GM21619 (cell line): Measurements from ENCODE around the gene SDHB.

Experiments
- ATAC-seq: cut with Tn5 transposase; IDR thresholded peaks from one replicate; pipeline ENCODE4 v1.9.1; 2021; ENCODE audit not compliant: unreplicated experiment

SDHB gene

GRCh38 chr1:17046334-17046657 lies 7.5 kb downstream of the SDHB start:
- ATAC-seq: no peak

- ATAC-seq: no peak
Measured at GRCh38 chr1:17045634-17046333, 8.0 kb downstream of the SDHB start.

- no peak for ATAC-seq
Measured at GRCh38 chr1:17045150-17045549, 8.7 kb downstream of the SDHB start.

GRCh38 chr1:17043676-17044075 lies 10.2 kb downstream of the SDHB start:
- no peak for ATAC-seq

- ATAC-seq: no peak
Measured at GRCh38 chr1:17040135-17040534, 13.7 kb downstream of the SDHB start.

- ATAC-seq: no peak
Measured at GRCh38 chr1:17039522-17039921, 14.3 kb downstream of the SDHB start.

GRCh38 chr1:17033481-17033880 lies 20.4 kb downstream of the SDHB start:
- no peak for ATAC-seq

- ATAC-seq: no peak
Measured at GRCh38 chr1:17032741-17033140, 21.1 kb downstream of the SDHB start.

- no peak for ATAC-seq
Measured at GRCh38 chr1:17031436-17031835, 22.4 kb downstream of the SDHB start.

GRCh38 chr1:17030206-17030605 lies 23.6 kb downstream of the SDHB start:
- no peak for ATAC-seq

GRCh38 chr1:17028662-17029188 lies 25.1 kb downstream of the SDHB start:
- ATAC-seq: no peak

GRCh38 chr1:17027900-17028299 lies 25.9 kb downstream of the SDHB start:
- ATAC-seq: no peak

- no peak for ATAC-seq
Measured at GRCh38 chr1:17027403-17027802, 26.4 kb downstream of the SDHB start.

- no peak for ATAC-seq
Measured at GRCh38 chr1:17024721-17025120, 29.1 kb downstream of the SDHB start.

GRCh38 chr1:17023573-17023972 lies 30.3 kb downstream of the SDHB start:
- no peak for ATAC-seq

GRCh38 chr1:17023102-17023501 lies 30.7 kb downstream of the SDHB start:
- no peak for ATAC-seq

- no peak for ATAC-seq
Measured at GRCh38 chr1:17021896-17022295, 31.9 kb downstream of the SDHB start.

GRCh38 chr1:17020502-17020901 lies 33.3 kb downstream of the SDHB start:
- no peak for ATAC-seq

GRCh38 chr1:17018849-17019248 lies 35.0 kb downstream of the SDHB start:
- no peak for ATAC-seq

GRCh38 chr1:17017435-17017834 lies 36.4 kb downstream of the SDHB start:
- no peak for ATAC-seq

- ATAC-seq: no peak
Measured at GRCh38 chr1:17016317-17016661, 37.5 kb downstream of the SDHB start.

- no peak for ATAC-seq
Measured at GRCh38 chr1:17014671-17015567, 38.9 kb downstream of the SDHB start.
